Measurements from ENCODE around the gene BRAF. TPM values are rescaled to one million over a fixed set of nuclear protein-coding genes. Genes with fewer than 3 reads are reported as not detected.

Gene BRAF
- total and polyA plus RNA-seq, 2 of the 8 experiments (the other 6 are each of a cell fraction or from before 2014, with no cell fraction given), result 11.4 to 32.6 TPM

DNA sequence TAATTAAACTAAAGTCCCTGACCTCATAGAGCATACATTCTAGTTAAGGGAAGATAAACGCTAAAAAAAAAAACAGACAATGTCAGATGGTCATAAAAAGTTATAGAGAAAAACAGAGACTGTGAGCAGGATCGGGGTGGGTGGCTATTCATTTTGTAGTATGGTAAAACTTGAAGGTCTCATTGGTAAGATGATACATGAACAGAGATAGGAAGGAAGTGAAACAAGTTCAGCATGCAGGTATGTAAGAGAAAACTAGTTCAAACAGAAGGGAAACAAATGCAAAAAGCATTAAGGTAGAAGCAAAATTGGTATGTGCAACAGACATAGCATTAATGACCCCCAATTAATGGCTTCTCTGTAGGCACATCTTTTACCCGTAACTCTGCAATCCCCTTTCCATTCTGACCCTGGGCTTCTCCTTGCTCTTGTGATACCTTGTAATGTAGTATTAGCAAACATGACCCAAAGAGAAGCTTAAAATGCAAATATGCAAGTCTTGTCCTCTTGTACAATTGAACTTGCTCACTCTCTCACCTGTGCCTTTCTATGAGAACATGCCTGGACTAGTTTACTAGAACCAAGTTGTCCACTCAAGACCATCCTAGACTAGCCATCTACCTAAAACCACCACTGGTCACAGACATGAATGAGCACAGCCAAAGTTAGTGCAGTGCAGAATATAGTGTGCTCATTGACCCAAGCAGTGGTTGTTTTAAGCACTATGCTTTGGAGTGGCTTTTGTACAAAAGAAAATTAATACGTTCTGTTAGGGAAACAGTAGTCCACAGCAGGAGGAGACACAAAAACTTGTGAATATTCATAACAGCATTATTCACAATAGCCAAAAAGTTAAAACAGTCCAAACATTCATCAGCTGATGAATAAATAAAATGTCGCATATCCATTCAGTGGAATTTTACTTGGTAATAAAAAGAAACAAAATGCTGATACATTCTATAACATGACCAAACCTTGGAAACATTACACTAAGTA is 57.0 kb downstream of the BRAF start:
- H4K20me1 ChIP-seq (replicated peaks in 1 of 2; ENCODE audit: control insufficient read depth in 1 of 2, insufficient read depth in 2 of 2, low read length in 2 of 2), result no peaks in the 10 kb centered on the region
- TF ChIP-seq SUZ12 (IDR thresholded peaks at IDR 0.05; ENCODE audit: low read length), result no peak
- no peak for TF ChIP-seq HDAC2 (IDR thresholded peaks at IDR 0.05; ENCODE audit: borderline replicate concordance in 1 of 2, low read depth in 2 of 2, low read length in 2 of 2)
- no peak for TF ChIP-seq KDM1A (IDR thresholded peaks at IDR 0.05; ENCODE audit: borderline replicate concordance, low read length)
- no peak for TF ChIP-seq KDM4A (IDR thresholded peaks at IDR 0.05; ENCODE audit: low read depth, low read length, severe bottlenecking)
- TF ChIP-seq EGR1 (IDR thresholded peaks at IDR 0.05; ENCODE audit: borderline replicate concordance, low read depth, low read length), result no peak
- TF ChIP-seq BACH1 (IDR thresholded peaks at IDR 0.05; ENCODE audit: low read length), result no peak
- no peak for TF ChIP-seq ASH2L (IDR thresholded peaks at IDR 0.05; ENCODE audit: low read length)
- TF ChIP-seq MAFK (IDR thresholded peaks at IDR 0.05; ENCODE audit: low read depth, low read length), result no peak
- no peak for TF ChIP-seq SP4 (IDR thresholded peaks at IDR 0.05; ENCODE audit: low read length)
- no peak for TF ChIP-seq SP2 (IDR thresholded peaks at IDR 0.05; ENCODE audit: low read length)
- no peak for TF ChIP-seq TEAD4 (IDR thresholded peaks at IDR 0.05; ENCODE audit: low read depth, low read length)
- no peak for TF ChIP-seq JUN (IDR thresholded peaks at IDR 0.05; ENCODE audit: low read depth, low read length)

More for the DNA sequence above, 57.0 kb downstream of the BRAF start:
- Histone ChIP-seq H2BK20ac (ENCODE audit: low read length) (no peak overlapping the region), H3K27me3 (replicated peaks in 1 of 4; ENCODE audit: control insufficient read depth in 3 of 4, extremely low read depth in 1 of 4, insufficient read depth in 3 of 4, low read length in 3 of 4) (no peaks in the 10 kb centered on the region), H3K4me2 (ENCODE audit: insufficient read depth in 1 of 2, low read depth in 2 of 2, low read length in 2 of 2) (no peak overlapping the region), H4K91ac (replicated peaks; ENCODE audit: insufficient read length, low read length) (no peak overlapping the region), H3K4me3 (ENCODE audit: extremely low read depth in 1 of 4, insufficient read depth in 2 of 4, low read depth in 3 of 4, low read length in 4 of 4) (no peak overlapping the region), H3K23ac (ENCODE audit: insufficient read length) (no peak overlapping the region), H3K18ac (ENCODE audit: extremely low read depth, low read length) (no peak overlapping the region), H3K36me3 (ENCODE audit: control insufficient read depth in 2 of 4, insufficient read depth in 4 of 4, low read length in 3 of 4) (no peaks in the 10 kb centered on the region), H3K9me3 (ENCODE audit: insufficient read depth in 2 of 2, low read depth in 1 of 2, low read length in 1 of 2) (no peaks in the 10 kb centered on the region), H3K9ac (replicated peaks in 1 of 4; ENCODE audit: extremely low read depth in 1 of 4, low read depth in 3 of 4, low read length in 3 of 4) (no peak overlapping the region; a peak in 1 of 7 replicates), H3K79me1 (ENCODE audit: low read depth, low read length) (peaks cover 3% of the 10 kb centered on the region; the same call in 1 of the 2 replicates), H2BK120ac (replicated peaks; ENCODE audit: low read depth, low read length) (no peak overlapping the region), H2BK12ac (ENCODE audit: low read depth, low read length) (no peak overlapping the region), H3K4me1 (replicated peaks in 1 of 4; ENCODE audit: control insufficient read depth in 3 of 4, insufficient read depth in 4 of 4, low read length in 3 of 4) (peaks cover 0 to 5% (median under 1%) of the 10 kb centered on the region in 4 experiments; a peak in 2 of 7 replicates), H3K14ac (ENCODE audit: insufficient read length) (no peak overlapping the region), H2BK5ac (ENCODE audit: low read depth, low read length) (no peak overlapping the region), H3K27ac (ENCODE audit: low read depth, low read length) (peak overlapping the region; percentile 14; the same call in 1 of the 2 replicates), H4K5ac (ENCODE audit: insufficient read length, low read depth, low read length) (no peak overlapping the region), H4K8ac (ENCODE audit: extremely low read depth, insufficient read depth, low read length) (no peak overlapping the region), H3K23me2 (ENCODE audit: low read depth, low read length) (no peaks in the 10 kb centered on the region), H3K4ac (replicated peaks; ENCODE audit: insufficient read length, low read depth, low read length) (no peak overlapping the region), H2AFZ (ENCODE audit: low read length) (no peak overlapping the region), H3K79me2 (ENCODE audit: control insufficient read depth in 1 of 2, insufficient read depth in 2 of 2, low read length in 2 of 2) (peaks cover 0 to 86% of the 10 kb centered on the region in 2 experiments; a peak in 2 of 4 replicates), H2BK15ac (ENCODE audit: low read length) (no peak overlapping the region), H2AK5ac (ENCODE audit: low read depth, low read length) (no peak overlapping the region), H3K56ac (replicated peaks; ENCODE audit: insufficient read length, low read depth, low read length) (no peak overlapping the region)
- no peak for FAIRE-seq
- no peak for DNase-seq (ENCODE audit: low read depth in 1 of 2, low spot score in 2 of 2)
- ChIA-PET CTCF (ENCODE audit: partially characterized antibody) (interaction anchor here (0.5 kb wide), 1 partner anchor 13 kb away, joined by 4 read pairs; no protein-coding TSS in a partner anchor), POLR2A (ENCODE audit: partially characterized antibody) (no interaction called here)
- WGBS, 2 experiments (ENCODE audit: extremely low coverage in 1 of 2, insufficient coverage in 1 of 2, insufficient read length in 1 of 2, insufficient replicate concordance in 2 of 2, low coverage in 1 of 2, low lambda C conversion rate in 2 of 2, missing lambda C conversion rate in 1 of 2), result 89% methylated on average over 5 of the region's 5 CpGs; no CpG with 5 or more reads in 1 of the 2 experiments
